HepG2 (cell line): ENCODE results near the gene KLF16. TPM values are rescaled to one million over a fixed set of nuclear protein-coding genes. Genes with fewer than 3 reads are reported as not detected.
A peak's percentile ranks its signal among the peaks of the same experiment; 100 is the strongest.

Experiments
- ATF1 ChIP-seq: IDR thresholded peaks from 2 replicates; pipeline ENCODE4 v1.6.1; 2016; ENCODE audit warnings: mild to moderate bottlenecking, control low read depth
- GATAD2A ChIP-seq: IDR thresholded peaks from 2 replicates; pipeline ENCODE4 v1.6.1; 2016
- HDAC6 ChIP-seq: fragments of 200-600 bp; sonication (generic); IDR thresholded peaks from 2 replicates; pipeline ENCODE4 v1.7.0; 2017; ENCODE audit warnings: mild to moderate bottlenecking, antibody characterized with exemption, low read length, low read depth
- HNRNPL ChIP-seq: fragments of 200-400 bp; formaldehyde crosslinking; IDR thresholded peaks from 2 replicates; pipeline ENCODE4 v1.6.1; 2017; ENCODE audit warnings: mild to moderate bottlenecking, low read depth, low read length
- HOXA3 ChIP-seq: sonication (generic); formaldehyde crosslinking; IDR thresholded peaks from 2 replicates; pipeline ENCODE4 v1.5.0; 2020; ENCODE audit warnings: missing genetic modification reagents
- HOXD1 ChIP-seq: sonication (generic); formaldehyde crosslinking; IDR thresholded peaks from 2 replicates; pipeline ENCODE4 v1.5.0; 2020; ENCODE audit warnings: missing genetic modification reagents
- JDP2 ChIP-seq: sonication (generic); formaldehyde crosslinking; IDR thresholded peaks from 2 replicates; pipeline ENCODE4 v1.8.1; 2022; ENCODE audit warnings: missing genetic modification reagents, borderline replicate concordance
- JUND ChIP-seq: sonication (generic); formaldehyde crosslinking; IDR thresholded peaks from 2 replicates; pipeline ENCODE4 v1.8.0; 2022; ENCODE audit warnings: mild to moderate bottlenecking, missing genetic modification reagents
- KDM2A ChIP-seq: sonication (generic); formaldehyde crosslinking; IDR thresholded peaks from 2 replicates; pipeline ENCODE4 v1.4.0; 2020; ENCODE audit warnings: low read depth, missing genetic modification reagents, borderline replicate concordance
- PRDM10 ChIP-seq: sonication (generic); formaldehyde crosslinking; IDR thresholded peaks from 2 replicates; pipeline ENCODE4 v1.4.0; 2020; ENCODE audit warnings: low read depth, missing genetic modification reagents
- PRMT3 ChIP-seq: sonication (generic); formaldehyde crosslinking; IDR thresholded peaks from 2 replicates; pipeline ENCODE4 v1.8.1; 2022; ENCODE audit warnings: low read depth, mild to moderate bottlenecking, moderate library complexity, missing genetic modification reagents, borderline replicate concordance
- TP53 ChIP-seq: sonication (generic); formaldehyde crosslinking; conservative IDR thresholded peaks from 2 replicates; pipeline ENCODE4 v1.4.0; 2020; ENCODE audit warnings: missing genetic modification reagents
- ZNF562 ChIP-seq: sonication (generic); formaldehyde crosslinking; IDR thresholded peaks from 2 replicates; pipeline ENCODE4 v1.8.0; 2022; ENCODE audit warnings: missing genetic modification reagents, borderline replicate concordance
- polyA plus RNA-seq, 8 experiments: library from polyadenylated mRNA; depleted of rRNA in 3 of 8; stranded (reverse) in 7 of 8; unstranded in 1 of 8; fragments of >200 nt; fragmentation: Illumina TruSeq in 4 of 8; extraction: Trizol in 4 of 8; gene quantifications; 2 replicates each; pipeline versions ENCODE4 v1.2.1 to v1.2.3, GENCODE V29; 2011 to 2016; ENCODE audit warnings: low read depth in 4 of 8, missing spikeins in 1 of 8, mixed read lengths in 1 of 8; ENCODE audit not compliant: insufficient read depth in 1 of 8
- total RNA-seq, 5 experiments: library from RNA; depleted of rRNA; stranded (reverse); fragments of >200 nt; fragmentation: Illumina TruSeq; extraction: Trizol; gene quantifications; 2 replicates each; pipeline ENCODE4 v1.2.3, GENCODE V29; 2016; ENCODE audit warnings: low read depth in 1 of 5
- TF ChIP-seq, protein P1 (sequence below): IDR thresholded peaks from 2 replicates; pipeline ENCODE4 v1.6.1; 2016; ENCODE audit warnings: mild to moderate bottlenecking
- TF ChIP-seq, protein P2 (sequence below): sonication (generic); formaldehyde crosslinking; IDR thresholded peaks from 2 replicates; pipeline ENCODE4 v1.4.0; 2020; ENCODE audit warnings: missing genetic modification reagents, borderline replicate concordance
- TF ChIP-seq, protein P3 (sequence below): IDR thresholded peaks from 2 replicates; pipeline ENCODE4 v1.4.0; 2020; ENCODE audit warnings: mild to moderate bottlenecking, missing genetic modification reagents

KLF16 gene
- total and polyA plus RNA-seq, 2 of the 13 experiments (the other 11 are each of a cell fraction or from before 2014, with no cell fraction given): 3.5 to 6.7 TPM

DNA sequence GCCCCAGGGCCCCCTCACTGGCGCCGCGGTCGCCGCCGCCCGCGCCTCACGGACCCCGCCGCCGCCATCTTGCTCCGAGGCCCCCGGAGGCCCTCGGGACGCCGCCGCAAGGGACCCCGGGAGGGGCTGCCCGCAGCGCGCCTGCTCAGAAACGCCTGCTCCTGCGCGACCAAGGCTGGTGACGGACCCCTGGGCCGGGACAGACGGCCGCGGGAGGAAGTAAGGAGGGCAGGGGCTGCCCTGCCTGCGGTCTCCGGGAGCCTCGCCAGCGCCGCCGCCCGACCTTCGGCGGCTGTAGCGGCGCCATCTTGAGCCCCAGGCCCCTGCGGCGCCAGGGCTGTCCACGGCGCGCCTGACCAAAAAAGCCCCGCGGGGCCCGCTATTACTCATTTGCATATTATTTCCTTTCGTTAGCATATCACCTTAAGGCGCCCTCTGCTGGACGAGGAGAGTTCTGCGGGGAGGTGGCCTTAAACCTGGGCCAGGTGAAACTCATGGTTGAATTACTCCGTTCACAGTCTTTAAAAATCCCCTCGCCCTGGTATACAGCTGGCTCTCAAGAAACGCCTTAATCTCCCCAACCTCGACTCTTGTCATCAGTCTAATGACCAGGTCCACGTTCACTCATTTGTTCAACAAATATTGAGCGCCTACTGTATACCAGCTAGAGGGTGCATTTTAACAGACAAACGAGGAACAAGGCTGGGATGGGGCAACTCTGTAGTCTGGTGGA, 14.8 kb downstream of the KLF16 start, which contains the start of gene REXO1 (continued):
- TF ChIP-seq, protein P1, sequence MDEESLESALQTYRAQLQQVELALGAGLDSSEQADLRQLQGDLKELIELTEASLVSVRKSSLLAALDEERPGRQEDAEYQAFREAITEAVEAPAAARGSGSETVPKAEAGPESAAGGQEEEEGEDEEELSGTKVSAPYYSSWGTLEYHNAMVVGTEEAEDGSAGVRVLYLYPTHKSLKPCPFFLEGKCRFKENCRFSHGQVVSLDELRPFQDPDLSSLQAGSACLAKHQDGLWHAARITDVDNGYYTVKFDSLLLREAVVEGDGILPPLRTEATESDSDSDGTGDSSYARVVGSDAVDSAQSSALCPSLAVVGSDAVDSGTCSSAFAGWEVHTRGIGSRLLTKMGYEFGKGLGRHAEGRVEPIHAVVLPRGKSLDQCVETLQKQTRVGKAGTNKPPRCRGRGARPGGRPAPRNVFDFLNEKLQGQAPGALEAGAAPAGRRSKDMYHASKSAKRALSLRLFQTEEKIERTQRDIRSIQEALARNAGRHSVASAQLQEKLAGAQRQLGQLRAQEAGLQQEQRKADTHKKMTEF: peak; percentile 80; the same call in 1 of the 2 replicates
- no peak for TF ChIP-seq TP53 (CRISPR knock-in tag)
- no peak for TF ChIP-seq ZNF562 (CRISPR knock-in tag)
- peak; percentile 90 for TF ChIP-seq HOXA3 (CRISPR knock-in tag)
- no peak for TF ChIP-seq HNRNPL
- no peak for TF ChIP-seq HOXD1 (CRISPR knock-in tag)
- TF ChIP-seq GATAD2A: no peak
- TF ChIP-seq PRMT3 (CRISPR knock-in tag): no peak
- no peak for TF ChIP-seq JUND (CRISPR knock-in tag)
- TF ChIP-seq, protein P2, sequence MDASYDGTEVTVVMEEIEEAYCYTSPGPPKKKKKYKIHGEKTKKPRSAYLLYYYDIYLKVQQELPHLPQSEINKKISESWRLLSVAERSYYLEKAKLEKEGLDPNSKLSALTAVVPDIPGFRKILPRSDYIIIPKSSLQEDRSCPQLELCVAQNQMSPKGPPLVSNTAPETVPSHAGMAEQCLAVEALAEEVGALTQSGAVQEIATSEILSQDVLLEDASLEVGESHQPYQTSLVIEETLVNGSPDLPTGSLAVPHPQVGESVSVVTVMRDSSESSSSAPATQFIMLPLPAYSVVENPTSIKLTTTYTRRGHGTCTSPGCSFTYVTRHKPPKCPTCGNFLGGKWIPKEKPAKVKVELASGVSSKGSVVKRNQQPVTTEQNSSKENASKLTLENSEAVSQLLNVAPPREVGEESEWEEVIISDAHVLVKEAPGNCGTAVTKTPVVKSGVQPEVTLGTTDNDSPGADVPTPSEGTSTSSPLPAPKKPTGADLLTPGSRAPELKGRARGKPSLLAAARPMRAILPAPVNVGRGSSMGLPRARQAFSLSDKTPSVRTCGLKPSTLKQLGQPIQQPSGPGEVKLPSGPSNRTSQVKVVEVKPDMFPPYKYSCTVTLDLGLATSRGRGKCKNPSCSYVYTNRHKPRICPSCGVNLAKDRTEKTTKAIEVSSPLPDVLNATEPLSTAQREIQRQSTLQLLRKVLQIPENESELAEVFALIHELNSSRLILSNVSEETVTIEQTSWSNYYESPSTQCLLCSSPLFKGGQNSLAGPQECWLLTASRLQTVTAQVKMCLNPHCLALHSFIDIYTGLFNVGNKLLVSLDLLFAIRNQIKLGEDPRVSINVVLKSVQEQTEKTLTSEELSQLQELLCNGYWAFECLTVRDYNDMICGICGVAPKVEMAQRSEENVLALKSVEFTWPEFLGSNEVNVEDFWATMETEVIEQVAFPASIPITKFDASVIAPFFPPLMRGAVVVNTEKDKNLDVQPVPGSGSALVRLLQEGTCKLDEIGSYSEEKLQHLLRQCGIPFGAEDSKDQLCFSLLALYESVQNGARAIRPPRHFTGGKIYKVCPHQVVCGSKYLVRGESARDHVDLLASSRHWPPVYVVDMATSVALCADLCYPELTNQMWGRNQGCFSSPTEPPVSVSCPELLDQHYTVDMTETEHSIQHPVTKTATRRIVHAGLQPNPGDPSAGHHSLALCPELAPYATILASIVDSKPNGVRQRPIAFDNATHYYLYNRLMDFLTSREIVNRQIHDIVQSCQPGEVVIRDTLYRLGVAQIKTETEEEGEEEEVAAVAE (CRISPR knock-in tag): no peak
- TF ChIP-seq, protein P3, sequence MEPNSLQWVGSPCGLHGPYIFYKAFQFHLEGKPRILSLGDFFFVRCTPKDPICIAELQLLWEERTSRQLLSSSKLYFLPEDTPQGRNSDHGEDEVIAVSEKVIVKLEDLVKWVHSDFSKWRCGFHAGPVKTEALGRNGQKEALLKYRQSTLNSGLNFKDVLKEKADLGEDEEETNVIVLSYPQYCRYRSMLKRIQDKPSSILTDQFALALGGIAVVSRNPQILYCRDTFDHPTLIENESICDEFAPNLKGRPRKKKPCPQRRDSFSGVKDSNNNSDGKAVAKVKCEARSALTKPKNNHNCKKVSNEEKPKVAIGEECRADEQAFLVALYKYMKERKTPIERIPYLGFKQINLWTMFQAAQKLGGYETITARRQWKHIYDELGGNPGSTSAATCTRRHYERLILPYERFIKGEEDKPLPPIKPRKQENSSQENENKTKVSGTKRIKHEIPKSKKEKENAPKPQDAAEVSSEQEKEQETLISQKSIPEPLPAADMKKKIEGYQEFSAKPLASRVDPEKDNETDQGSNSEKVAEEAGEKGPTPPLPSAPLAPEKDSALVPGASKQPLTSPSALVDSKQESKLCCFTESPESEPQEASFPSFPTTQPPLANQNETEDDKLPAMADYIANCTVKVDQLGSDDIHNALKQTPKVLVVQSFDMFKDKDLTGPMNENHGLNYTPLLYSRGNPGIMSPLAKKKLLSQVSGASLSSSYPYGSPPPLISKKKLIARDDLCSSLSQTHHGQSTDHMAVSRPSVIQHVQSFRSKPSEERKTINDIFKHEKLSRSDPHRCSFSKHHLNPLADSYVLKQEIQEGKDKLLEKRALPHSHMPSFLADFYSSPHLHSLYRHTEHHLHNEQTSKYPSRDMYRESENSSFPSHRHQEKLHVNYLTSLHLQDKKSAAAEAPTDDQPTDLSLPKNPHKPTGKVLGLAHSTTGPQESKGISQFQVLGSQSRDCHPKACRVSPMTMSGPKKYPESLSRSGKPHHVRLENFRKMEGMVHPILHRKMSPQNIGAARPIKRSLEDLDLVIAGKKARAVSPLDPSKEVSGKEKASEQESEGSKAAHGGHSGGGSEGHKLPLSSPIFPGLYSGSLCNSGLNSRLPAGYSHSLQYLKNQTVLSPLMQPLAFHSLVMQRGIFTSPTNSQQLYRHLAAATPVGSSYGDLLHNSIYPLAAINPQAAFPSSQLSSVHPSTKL (CRISPR knock-in tag): no peak
- peak; percentile 93; the same call in 1 of the 2 replicates for TF ChIP-seq HDAC6
- TF ChIP-seq PRDM10 (CRISPR knock-in tag): no peak
- TF ChIP-seq JDP2 (CRISPR knock-in tag): no peak
- TF ChIP-seq ATF1: no peak
- TF ChIP-seq KDM2A (CRISPR knock-in tag): peak; percentile 72
